Endodermal cell (in vitro differentiated cells): Measurements from ENCODE around the gene TBC1D22B. TPM values are rescaled to one million over a fixed set of nuclear protein-coding genes. Genes with fewer than 3 reads are reported as not detected.
"Not testable (repeated sequence)": the region's sequence is repeated elsewhere in the genome, so short reads cannot be mapped to it uniquely, and the experiment has no call there.

ENCODE experiments used
- DNase-seq: peaks from one replicate; pipeline ENCODE4 v3.0.0-alpha.2; 2017
- H3K27ac ChIP-seq: 2 replicates; pipeline ENCODE4 v1.5.1; 2013; ENCODE audit warnings: mild to moderate bottlenecking, low read depth, low read length, moderate library complexity
- H3K27me3 ChIP-seq: 2 replicates; pipeline ENCODE4 v1.6.1; 2013; ENCODE audit warnings: mild to moderate bottlenecking, low read length, moderate library complexity; ENCODE audit not compliant: insufficient read depth, control insufficient read depth, poor library complexity, severe bottlenecking
- H3K36me3 ChIP-seq: 2 replicates; pipeline ENCODE4 v1.7.0; 2013; ENCODE audit warnings: mild to moderate bottlenecking, low read length, moderate library complexity; ENCODE audit not compliant: control insufficient read depth, insufficient read depth
- H3K4me1 ChIP-seq: one replicate; pipeline ENCODE4 v1.7.0; 2013; ENCODE audit warnings: low read length; ENCODE audit not compliant: control insufficient read depth, insufficient read depth
- H3K4me3 ChIP-seq: 2 replicates; pipeline ENCODE4 v1.5.1; 2013; ENCODE audit warnings: mild to moderate bottlenecking, low read length, moderate library complexity
- H3K9ac ChIP-seq: 2 replicates; pipeline ENCODE4 v1.6.1; 2013; ENCODE audit warnings: mild to moderate bottlenecking, low read length, moderate library complexity; ENCODE audit not compliant: poor library complexity, severe bottlenecking; ENCODE audit errors: extremely low read depth
- H3K9me3 ChIP-seq: 2 replicates; pipeline ENCODE4 v1.6.1; 2013; ENCODE audit warnings: mild to moderate bottlenecking, low read length, moderate library complexity; ENCODE audit not compliant: control insufficient read depth
- H3K27ac Mint-ChIP-seq: 2 replicates; pipeline ENCODE4 v1.8.0; 2020; ENCODE audit warnings: mixed read lengths
- H3K27me3 Mint-ChIP-seq: 2 replicates; pipeline ENCODE4 v1.8.0; 2021; ENCODE audit warnings: mild to moderate bottlenecking, mixed read lengths; ENCODE audit not compliant: insufficient read depth
- H3K36me3 Mint-ChIP-seq: 2 replicates; pipeline ENCODE4 v1.8.0; 2020; ENCODE audit warnings: low read depth, mixed read lengths
- H3K4me1 Mint-ChIP-seq: 2 replicates; pipeline ENCODE4 v1.8.0; 2020; ENCODE audit warnings: mixed read lengths
- H3K4me3 Mint-ChIP-seq: 2 replicates; pipeline ENCODE4 v1.8.0; 2020; ENCODE audit warnings: mild to moderate bottlenecking, moderate library complexity, mixed read lengths
- H3K9me3 Mint-ChIP-seq: 2 replicates; pipeline ENCODE4 v1.8.0; 2020; ENCODE audit warnings: mild to moderate bottlenecking, mixed read lengths
- WGBS, 2 experiments: methylation state at CpG; one replicate each; pipeline versions ENCODE4 v1.1.5 to v1.1.7; 2013; ENCODE audit warnings: missing lambda C conversion rate in 2 of 2, mixed read lengths in 1 of 2; ENCODE audit not compliant: insufficient coverage in 1 of 2, insufficient read length in 1 of 2; 5-methylcytosine and 5-hydroxymethylcytosine counted together
- total RNA-seq, 2 donors: library from RNA; stranded (reverse); fragmentation: NEBNext Ultra II Directional in 1 of 2; extraction: Animal tissue kit (Norgen Biotek cat#: 25700) in 1 of 2; gene quantifications; 2 replicates in 1 of 2; 3 replicates in 1 of 2; pipeline ENCODE4 v1.2.1, GENCODE V29; 2021
- TF ChIP-seq, protein P1 (sequence below): fragments of 200-600 bp; sonication (generic); conservative IDR thresholded peaks from 2 replicates; pipeline ENCODE4 v1.5.0; 2021; ENCODE audit warnings: antibody characterized with exemption, mild to moderate bottlenecking

Gene TBC1D22B
- total RNA-seq, 2 donors from 2014 or later, result 13.8 to 20.1 TPM

DNA sequence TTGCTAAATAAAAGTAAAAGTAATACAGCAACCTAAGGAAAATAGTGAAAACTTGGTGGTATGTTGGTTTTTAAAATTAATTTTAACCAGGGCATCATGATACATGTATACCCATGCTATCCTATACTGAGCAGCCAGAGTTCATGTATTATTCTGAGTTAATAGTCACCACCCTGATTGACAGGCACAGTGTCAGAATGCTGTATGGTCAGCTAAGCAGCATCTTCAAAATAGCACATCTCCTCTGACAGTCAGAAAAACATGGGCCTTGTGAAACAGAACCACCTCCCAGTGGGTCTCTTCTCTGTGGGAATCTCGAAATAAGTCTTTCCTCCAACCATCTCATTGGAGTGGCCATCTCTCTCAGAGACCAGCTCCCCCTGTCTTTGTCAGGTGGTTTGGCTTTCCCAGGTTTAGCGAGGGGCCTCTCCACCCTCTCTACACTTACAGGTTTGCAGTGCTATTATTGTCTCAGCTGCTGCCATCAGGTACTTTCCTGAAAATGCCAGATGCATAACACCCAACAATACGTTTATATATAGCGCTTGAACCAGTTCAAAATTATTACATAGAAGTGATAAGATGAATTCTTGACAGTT, 49.2 kb downstream of the TBC1D22B start:
- 93 to 96% methylated on average over 4 of the region's 4 CpGs for WGBS, 2 experiments
- Mint-ChIP-seq H3K9me3 (no peaks in the 10 kb centered on the region), H3K27me3 (no peaks in the 10 kb centered on the region), H3K27ac (no peak overlapping the region), H3K4me1 (peaks cover 18% of the 10 kb centered on the region), H3K4me3 (no peak overlapping the region), H3K36me3 (peaks cover 22% of the 10 kb centered on the region)
- Histone ChIP-seq H3K27ac (no peak overlapping the region), H3K9ac (no peak overlapping the region), H3K4me3 (no peak overlapping the region), H3K27me3 (no peaks in the 10 kb centered on the region), H3K4me1 (peaks cover 6% of the 10 kb centered on the region), H3K9me3 (no peaks in the 10 kb centered on the region), H3K36me3 (peaks cover 35% of the 10 kb centered on the region)
- DNase-seq, result no peak
- TF ChIP-seq, protein P1, sequence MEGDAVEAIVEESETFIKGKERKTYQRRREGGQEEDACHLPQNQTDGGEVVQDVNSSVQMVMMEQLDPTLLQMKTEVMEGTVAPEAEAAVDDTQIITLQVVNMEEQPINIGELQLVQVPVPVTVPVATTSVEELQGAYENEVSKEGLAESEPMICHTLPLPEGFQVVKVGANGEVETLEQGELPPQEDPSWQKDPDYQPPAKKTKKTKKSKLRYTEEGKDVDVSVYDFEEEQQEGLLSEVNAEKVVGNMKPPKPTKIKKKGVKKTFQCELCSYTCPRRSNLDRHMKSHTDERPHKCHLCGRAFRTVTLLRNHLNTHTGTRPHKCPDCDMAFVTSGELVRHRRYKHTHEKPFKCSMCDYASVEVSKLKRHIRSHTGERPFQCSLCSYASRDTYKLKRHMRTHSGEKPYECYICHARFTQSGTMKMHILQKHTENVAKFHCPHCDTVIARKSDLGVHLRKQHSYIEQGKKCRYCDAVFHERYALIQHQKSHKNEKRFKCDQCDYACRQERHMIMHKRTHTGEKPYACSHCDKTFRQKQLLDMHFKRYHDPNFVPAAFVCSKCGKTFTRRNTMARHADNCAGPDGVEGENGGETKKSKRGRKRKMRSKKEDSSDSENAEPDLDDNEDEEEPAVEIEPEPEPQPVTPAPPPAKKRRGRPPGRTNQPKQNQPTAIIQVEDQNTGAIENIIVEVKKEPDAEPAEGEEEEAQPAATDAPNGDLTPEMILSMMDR, result peak; percentile 64

DNA sequence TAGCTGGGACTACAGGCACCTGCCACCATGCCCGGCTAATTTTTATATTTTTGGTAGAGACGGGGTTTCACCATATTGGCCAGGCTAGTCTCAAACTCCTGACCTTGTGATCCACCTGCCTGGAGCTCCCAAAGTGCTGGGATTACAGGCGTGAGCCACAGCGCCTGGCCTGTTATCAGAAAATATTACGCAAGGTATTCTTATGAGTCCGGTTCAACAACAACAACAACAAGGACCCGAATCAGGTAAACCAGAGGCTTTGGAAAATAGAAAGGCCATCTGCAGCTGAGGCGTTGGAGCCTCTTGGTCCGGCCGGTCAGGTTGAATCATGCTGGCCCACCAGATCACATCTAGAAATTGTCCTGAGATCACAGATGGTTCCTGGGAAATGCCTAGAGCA, 49.9 kb downstream of the TBC1D22B start:
- WGBS, 2 experiments, result 95 to 96% methylated on average over 9 to 10 of the region's 10 CpGs
- H3K9me3 Mint-ChIP-seq, result not testable (repeated sequence)

DNA sequence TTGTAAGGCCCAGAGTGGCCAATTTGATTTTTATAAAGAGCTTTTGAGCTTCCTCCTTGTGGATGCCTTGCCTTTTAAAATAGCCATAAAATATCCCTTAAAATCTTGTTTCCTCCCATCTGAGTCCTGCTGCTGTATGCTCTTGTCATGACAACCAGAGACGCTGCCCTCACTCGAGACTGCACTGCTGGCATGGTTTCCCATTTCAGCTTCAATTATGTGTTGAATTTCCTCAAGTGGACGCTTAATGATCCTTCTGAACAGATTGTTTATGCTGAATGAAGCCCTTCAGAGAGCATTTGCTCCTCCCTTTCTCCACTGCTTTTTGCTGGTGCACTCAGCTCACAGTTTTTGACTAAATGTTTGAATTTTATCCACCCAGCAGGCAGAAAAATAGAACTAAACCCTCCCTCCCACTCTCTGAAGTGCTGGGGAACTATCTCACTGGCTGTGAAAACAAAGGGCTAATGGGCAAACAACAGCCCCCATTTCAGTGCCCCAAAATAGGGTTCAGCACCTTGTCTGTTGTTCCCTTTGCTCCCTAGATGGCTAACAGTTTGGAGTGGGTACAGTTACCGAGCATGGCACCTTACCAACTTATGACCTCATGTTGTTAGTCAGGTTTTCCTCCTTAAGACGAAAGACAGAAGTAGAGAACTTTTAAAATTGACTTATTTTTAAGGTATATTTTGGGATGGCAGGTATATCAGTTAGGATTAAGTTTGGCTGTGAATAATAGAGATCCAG, 50.7 kb downstream of the TBC1D22B start:
- Mint-ChIP-seq H3K4me1 (peaks cover 24% of the 10 kb centered on the region), H3K9me3 (no peaks in the 10 kb centered on the region), H3K36me3 (peaks cover 30% of the 10 kb centered on the region), H3K4me3 (no peak overlapping the region), H3K27ac (no peak overlapping the region), H3K27me3 (no peaks in the 10 kb centered on the region)
- 82 to 92% methylated on average over 4 to 5 of the region's 5 CpGs for WGBS, 2 experiments
- TF ChIP-seq, protein P1, result no peak
- Histone ChIP-seq H3K4me1 (peaks cover 11% of the 10 kb centered on the region), H3K27ac (no peak overlapping the region), H3K9ac (no peak overlapping the region), H3K4me3 (no peak overlapping the region), H3K27me3 (no peaks in the 10 kb centered on the region), H3K36me3 (peaks cover 30% of the 10 kb centered on the region), H3K9me3 (no peaks in the 10 kb centered on the region)
- DNase-seq, result no peak

More for the DNA sequence above, 49.9 kb downstream of the TBC1D22B start:
- Histone ChIP-seq H3K36me3 (peaks cover 33% of the 10 kb centered on the region), H3K4me1 (peaks cover 10% of the 10 kb centered on the region)
- H3K9ac ChIP-seq, H3K9me3 ChIP-seq, H3K27me3 Mint-ChIP-seq, H3K27ac Mint-ChIP-seq, H3K27ac ChIP-seq, H3K4me3 ChIP-seq, H3K4me3 Mint-ChIP-seq, H3K27me3 ChIP-seq, DNase-seq: not testable (repeated sequence)
- Mint-ChIP-seq H3K36me3 (peaks cover 25% of the 10 kb centered on the region), H3K4me1 (peaks cover 22% of the 10 kb centered on the region)
